CD8-positive, alpha-beta memory T cell (primary cell): ENCODE results near the gene HNRNPL. TPM values are rescaled to one million over a fixed set of nuclear protein-coding genes. Genes with fewer than 3 reads are reported as not detected.

Experiments used
- CTCF ChIA-PET: fragments of 350-600 bp; sonication (Branson Sonifier 250); formaldehyde crosslinking; loops from one replicate; lab custom pipeline; 2021; ENCODE audit warnings: antibody characterized with exemption; lab: Charles Lee
- POLR2A ChIA-PET: fragments of 350-600 bp; sonication (Branson Sonifier 250); formaldehyde crosslinking; loops from one replicate; lab custom pipeline; 2021; ENCODE audit warnings: antibody characterized with exemption; lab: Charles Lee
- DNase-seq, 5 donors: peaks; one replicate each; pipeline versions ENCODE4 v3.0.0 to v3.0.0-alpha.2; 2020 to 2022; ENCODE audit warnings: mixed read lengths in 1 of 5
- H3K27ac ChIP-seq: one replicate; pipeline ENCODE4 v1.7.0; 2013; ENCODE audit warnings: low read depth, mild to moderate bottlenecking, low read length, moderate library complexity
- H3K27me3 ChIP-seq: 2 replicates; pipeline ENCODE4 v1.7.0; 2013; ENCODE audit warnings: low read length, mild to moderate bottlenecking; ENCODE audit not compliant: insufficient read depth, poor library complexity, severe bottlenecking
- H3K36me3 ChIP-seq: 2 replicates; pipeline ENCODE4 v1.7.0; 2013; ENCODE audit warnings: mild to moderate bottlenecking, low read length, moderate library complexity; ENCODE audit not compliant: insufficient read depth
- H3K4me1 ChIP-seq: 2 replicates; pipeline ENCODE4 v1.7.0; 2013; ENCODE audit warnings: mild to moderate bottlenecking, low read length, moderate library complexity; ENCODE audit not compliant: insufficient read depth
- H3K4me3 ChIP-seq: 2 replicates; pipeline ENCODE4 v1.7.0; 2013; ENCODE audit warnings: mild to moderate bottlenecking, low read length
- H3K9me3 ChIP-seq: 2 replicates; pipeline ENCODE4 v1.7.0; 2013; ENCODE audit warnings: mild to moderate bottlenecking, low read length
- H3K27ac Mint-ChIP-seq, 8 donors: one replicate each; pipeline ENCODE4 v1.8.0; 2020 to 2021; ENCODE audit warnings: mixed read lengths in 8 of 8, mild to moderate bottlenecking in 6 of 8, inconsistent platforms in 3 of 8, moderate library complexity in 3 of 8
- H3K27me3 Mint-ChIP-seq, 2 donors: one replicate each; pipeline ENCODE4 v1.8.0; 2020 to 2021; ENCODE audit warnings: mixed read lengths in 2 of 2, mild to moderate bottlenecking in 1 of 2, moderate library complexity in 1 of 2
- H3K36me3 Mint-ChIP-seq, 3 donors: one replicate each; pipeline ENCODE4 v1.8.0; 2020 to 2021; ENCODE audit warnings: mixed read lengths in 3 of 3, inconsistent platforms in 1 of 3, mild to moderate bottlenecking in 1 of 3
- H3K4me1 Mint-ChIP-seq, 3 donors: one replicate each; pipeline ENCODE4 v1.8.0; 2020 to 2021; ENCODE audit warnings: mixed read lengths in 3 of 3, inconsistent platforms in 1 of 3, mild to moderate bottlenecking in 1 of 3
- H3K4me3 Mint-ChIP-seq, 7 donors: one replicate each; pipeline ENCODE4 v1.8.0; 2020 to 2021; ENCODE audit warnings: mixed read lengths in 7 of 7, mild to moderate bottlenecking in 6 of 7, moderate library complexity in 4 of 7, inconsistent platforms in 2 of 7
- H3K9me3 Mint-ChIP-seq, 5 donors: one replicate each; pipeline ENCODE4 v1.8.0; 2020 to 2022; ENCODE audit warnings: mixed read lengths in 5 of 5, mild to moderate bottlenecking in 3 of 5, moderate library complexity in 2 of 5, inconsistent platforms in 1 of 5
- polyA plus RNA-seq: library from polyadenylated mRNA; unstranded; fragments of 300-500 nt; fragmentation: Illumina TruSeq; gene quantifications from one replicate; pipeline ENCODE4 v1.2.3, GENCODE V29; 2021
- total RNA-seq, 2 experiments: library from RNA; stranded (reverse); gene quantifications; one replicate each; pipeline ENCODE4 v1.2.3, GENCODE V29; 2021

Gene HNRNPL
- total and polyA plus RNA-seq, 3 experiments from 2014 or later = 73.4 to 679 (median 656) TPM

DNA sequence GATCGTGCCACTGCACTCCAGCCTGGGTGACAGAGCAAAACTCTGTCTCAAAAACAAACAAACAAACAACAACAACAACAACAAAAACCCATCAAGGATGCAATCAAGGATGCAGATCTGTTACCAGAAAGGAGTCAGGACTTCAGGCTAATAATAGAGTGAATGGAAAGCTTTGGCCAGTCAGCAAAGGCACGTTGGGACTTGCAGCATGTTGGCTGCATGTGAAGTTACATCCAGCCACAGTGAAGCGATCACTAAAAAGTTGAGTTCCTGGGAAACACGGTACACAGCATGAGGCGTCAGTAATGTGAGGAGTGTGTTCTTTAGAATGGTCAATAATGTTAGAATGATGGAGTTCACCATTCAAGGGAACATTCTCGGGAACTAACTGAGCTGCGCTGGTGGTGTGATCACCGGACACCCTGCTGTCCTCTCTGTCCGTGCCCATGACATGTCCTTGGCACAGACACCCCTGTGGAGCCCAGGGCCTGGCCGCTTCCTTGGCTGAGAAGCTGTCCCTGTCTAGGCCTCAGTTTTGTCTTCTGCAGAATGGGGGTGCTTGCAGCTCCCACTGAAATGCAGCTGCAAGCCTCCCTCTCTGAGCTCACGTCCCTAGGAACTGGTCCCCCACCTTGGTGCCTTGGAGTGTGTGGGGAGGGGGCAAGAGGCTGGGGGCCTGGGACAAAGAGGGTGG, 63.1 kb downstream of the HNRNPL start:
- Mint-ChIP-seq H3K4me1 (no peaks in the 10 kb centered on the region), H3K9me3 (no peaks in the 10 kb centered on the region), H3K36me3 (no peaks in the 10 kb centered on the region), H3K27ac (peak overlapping the region in 1 of 8 donors; percentile 87), H3K4me3 (peak overlapping the region in 1 of 7 donors; percentile 46), H3K27me3 (peaks cover 0 to 3% of the 10 kb centered on the region in 2 donors)
- DNase-seq = no peak
- ChIA-PET POLR2A (no interaction called here), CTCF (no interaction called here)
- H3K4me1 ChIP-seq = no peaks in the 10 kb centered on the region
- no peak overlapping the region for H3K27ac ChIP-seq
- no peak overlapping the region for H3K4me3 ChIP-seq
- H3K9me3 ChIP-seq = no peaks in the 10 kb centered on the region
- no peaks in the 10 kb centered on the region for H3K36me3 ChIP-seq
- H3K27me3 ChIP-seq = no peaks in the 10 kb centered on the region

Other genes starting within 250 kb of the HNRNPL start
- gene MAP4K1, start 232.0 kb downstream of the HNRNPL start, total RNA-seq = 100 to 1,000 TPM; 161 to 162 TPM
- gene MAP4K1, start 232.0 kb downstream of the HNRNPL start, polyA plus RNA-seq = 178 TPM
- 100 to 1,000 TPM; 275 to 282 TPM for gene EIF3K, start 230.8 kb downstream of the HNRNPL start, total RNA-seq
- 401 TPM for gene EIF3K, start 230.8 kb downstream of the HNRNPL start, polyA plus RNA-seq
- gene ACTN4, start 202.3 kb downstream of the HNRNPL start, total RNA-seq = 100 to 1,000 TPM; 295 to 314 TPM
- 31.9 TPM for gene ACTN4, start 202.3 kb downstream of the HNRNPL start, polyA plus RNA-seq
- gene CAPN12, start 105.5 kb downstream of the HNRNPL start, total RNA-seq = 1 to 10 TPM; 5.2 to 5.3 TPM
- 19.5 TPM for gene CAPN12, start 105.5 kb downstream of the HNRNPL start, polyA plus RNA-seq
- not detected for gene LGALS7, start 76.5 kb downstream of the HNRNPL start, total RNA-seq
- gene LGALS7, start 76.5 kb downstream of the HNRNPL start, polyA plus RNA-seq = not detected
- gene LGALS7B, start 60.8 kb downstream of the HNRNPL start, total RNA-seq = not detected
- gene LGALS7B, start 60.8 kb downstream of the HNRNPL start, polyA plus RNA-seq = not detected
- 1 to 10 TPM; 1.2 to 1.8 TPM for gene LGALS4, start 37.0 kb downstream of the HNRNPL start, total RNA-seq
- 0.44 TPM for gene LGALS4, start 37.0 kb downstream of the HNRNPL start, polyA plus RNA-seq
- gene ECH1, start 18.2 kb downstream of the HNRNPL start, total RNA-seq = 100 to 1,000 TPM; 111 to 114 TPM
- 272 TPM for gene ECH1, start 18.2 kb downstream of the HNRNPL start, polyA plus RNA-seq
- gene RINL, start 28.3 kb upstream of the HNRNPL start, total RNA-seq = 10 to 100 TPM; 82.3 to 85.4 TPM
- 42.6 TPM for gene RINL, start 28.3 kb upstream of the HNRNPL start, polyA plus RNA-seq
- gene SIRT2, start 49.6 kb upstream of the HNRNPL start, total RNA-seq = 10 to 100 TPM; 33.6 to 36.5 TPM
- gene SIRT2, start 49.6 kb upstream of the HNRNPL start, polyA plus RNA-seq = 51.2 TPM
- gene NFKBIB, start 50.0 kb upstream of the HNRNPL start, total RNA-seq = 100 to 1,000 TPM; 107 to 116 TPM
- 15.6 TPM for gene NFKBIB, start 50.0 kb upstream of the HNRNPL start, polyA plus RNA-seq
- under 1 TPM; 0.44 to 0.61 TPM for gene CCER2, start 62.2 kb upstream of the HNRNPL start, total RNA-seq
- gene CCER2, start 62.2 kb upstream of the HNRNPL start, polyA plus RNA-seq = not detected
- 10 to 100 TPM; 43.1 to 46.7 TPM for gene SARS2, start 80.8 kb upstream of the HNRNPL start, total RNA-seq
- gene SARS2, start 80.8 kb upstream of the HNRNPL start, polyA plus RNA-seq = 18.9 TPM
- 100 to 1,000 TPM; 113 to 117 TPM for gene MRPS12, start 81.0 kb upstream of the HNRNPL start, total RNA-seq
- 94.4 TPM for gene MRPS12, start 81.0 kb upstream of the HNRNPL start, polyA plus RNA-seq
- not detected for gene FBXO17, start 125.8 kb upstream of the HNRNPL start, total RNA-seq
- 0.16 TPM for gene FBXO17, start 125.8 kb upstream of the HNRNPL start, polyA plus RNA-seq
- under 1 TPM; 0.37 to 0.80 TPM for gene FBXO27, start 182.6 kb upstream of the HNRNPL start, total RNA-seq
- gene FBXO27, start 182.6 kb upstream of the HNRNPL start, polyA plus RNA-seq = 0.64 TPM
- not detected for gene ACP7, start 234.4 kb upstream of the HNRNPL start, total RNA-seq
- gene ACP7, start 234.4 kb upstream of the HNRNPL start, polyA plus RNA-seq = 0.22 TPM